ES-I3 (cell line): ENCODE data around the gene DCLK2.

Source experiments
- H3K36me3 ChIP-seq: 2 replicates; pipeline ENCODE4 v1.6.1; 2013; ENCODE audit warnings: mild to moderate bottlenecking, low read length, control low read depth, moderate library complexity; ENCODE audit not compliant: insufficient read depth
- H3K4me1 ChIP-seq: 2 replicates; pipeline ENCODE4 v1.6.1; 2013; ENCODE audit warnings: mild to moderate bottlenecking, control low read depth, low read length; ENCODE audit not compliant: insufficient read depth
- H3K9ac ChIP-seq: 2 replicates; pipeline ENCODE4 v1.6.1; 2013; ENCODE audit warnings: low read depth, mild to moderate bottlenecking, low read length, moderate library complexity
- H3K9me3 ChIP-seq: 2 replicates; pipeline ENCODE4 v1.6.1; 2013; ENCODE audit warnings: mild to moderate bottlenecking, low read length, moderate library complexity; ENCODE audit not compliant: control insufficient read depth, insufficient read depth

DCLK2 gene

GRCh38 chr4:150250293-150250997 lies 172.2 kb downstream of the DCLK2 start:
- H3K36me3 ChIP-seq = no peaks in the 10 kb centered on the region
- H3K9ac ChIP-seq = no peak overlapping the region
- no peaks in the 10 kb centered on the region for H3K9me3 ChIP-seq
- H3K4me1 ChIP-seq = peaks cover 5% of the 10 kb centered on the region

DNA sequence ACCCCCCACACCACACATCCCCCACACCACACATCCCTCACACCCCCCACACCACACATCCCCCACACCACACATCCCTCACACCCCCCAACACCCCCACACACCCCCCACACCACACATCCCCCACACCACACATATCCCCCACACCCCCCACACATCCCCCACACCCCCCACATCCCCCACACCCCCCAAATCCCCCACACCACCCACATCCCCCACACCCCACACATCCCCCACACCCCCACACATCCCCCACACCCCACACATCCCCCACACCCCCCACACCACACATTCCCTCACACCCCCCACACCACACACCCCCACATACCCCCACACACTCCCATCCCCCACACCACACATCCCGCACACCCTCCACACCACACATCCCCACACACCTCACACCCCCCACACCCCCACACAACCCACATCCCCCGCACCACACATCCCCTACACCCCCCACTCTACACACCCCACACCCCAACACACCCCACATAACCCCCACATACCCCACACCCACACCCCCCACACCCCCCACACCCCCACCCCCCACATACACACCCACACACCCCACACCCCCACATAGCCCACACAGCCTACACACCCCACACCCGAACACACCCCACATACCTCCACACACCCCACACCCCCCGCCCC lies 172.9 kb downstream of the DCLK2 start:
- Histone ChIP-seq H3K4me1 (peaks cover 5% of the 10 kb centered on the region), H3K9me3 (no peaks in the 10 kb centered on the region), H3K36me3 (no peaks in the 10 kb centered on the region), H3K9ac (no peak overlapping the region)

DNA sequence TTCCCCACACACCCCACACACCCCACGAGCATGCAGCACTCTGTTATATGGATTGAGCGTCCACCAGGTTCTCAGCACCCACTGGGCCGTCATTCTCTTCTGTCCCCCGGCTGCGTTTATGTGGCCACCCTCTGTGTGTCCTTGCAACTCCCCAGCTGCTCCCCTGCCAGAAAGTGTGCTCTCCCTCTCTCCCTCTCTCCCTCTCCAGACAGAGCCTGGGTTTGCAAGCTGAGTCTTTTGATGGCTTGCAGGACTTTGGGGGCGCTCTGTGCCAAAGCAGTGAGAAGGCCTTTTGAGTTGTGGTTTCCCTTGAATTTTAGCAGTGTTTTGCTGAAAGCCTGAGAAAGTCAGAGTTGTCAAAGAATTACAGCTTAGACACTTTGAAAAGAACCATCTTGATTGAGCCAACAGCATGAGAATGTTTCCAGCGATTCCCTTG lies 173.5 kb downstream of the DCLK2 start:
- Histone ChIP-seq H3K9ac (no peak overlapping the region), H3K4me1 (peaks cover 5% of the 10 kb centered on the region), H3K9me3 (no peaks in the 10 kb centered on the region), H3K36me3 (no peaks in the 10 kb centered on the region)

DNA sequence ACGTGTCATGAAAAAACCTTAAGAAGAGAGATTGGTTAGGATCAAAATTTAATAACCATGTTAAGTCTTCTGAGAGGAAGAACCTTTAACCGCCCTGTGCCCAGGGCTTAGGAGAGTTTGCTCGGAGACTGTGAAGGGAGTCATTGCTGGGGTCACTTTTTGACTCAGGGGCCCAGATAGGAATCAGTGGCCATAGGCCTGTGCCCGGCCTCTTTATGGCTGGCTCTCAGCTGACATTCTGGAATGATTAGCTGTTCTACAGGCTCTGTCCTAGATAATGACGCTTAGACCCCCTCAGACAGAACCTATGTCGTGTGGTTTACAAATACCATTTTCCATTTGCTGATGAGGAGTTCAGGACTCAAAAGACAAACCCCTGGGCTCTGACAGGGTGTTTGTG lies 174.1 kb downstream of the DCLK2 start:
- Histone ChIP-seq H3K9me3 (no peaks in the 10 kb centered on the region), H3K9ac (no peak overlapping the region), H3K4me1 (peaks cover 4% of the 10 kb centered on the region), H3K36me3 (no peaks in the 10 kb centered on the region)

GRCh38 chr4:150252741-150253140 lies 174.5 kb downstream of the DCLK2 start:
- Histone ChIP-seq H3K36me3 (no peaks in the 10 kb centered on the region), H3K9ac (no peak overlapping the region), H3K4me1 (no peaks in the 10 kb centered on the region; the same call in 1 of the 2 replicates), H3K9me3 (no peaks in the 10 kb centered on the region)

DNA sequence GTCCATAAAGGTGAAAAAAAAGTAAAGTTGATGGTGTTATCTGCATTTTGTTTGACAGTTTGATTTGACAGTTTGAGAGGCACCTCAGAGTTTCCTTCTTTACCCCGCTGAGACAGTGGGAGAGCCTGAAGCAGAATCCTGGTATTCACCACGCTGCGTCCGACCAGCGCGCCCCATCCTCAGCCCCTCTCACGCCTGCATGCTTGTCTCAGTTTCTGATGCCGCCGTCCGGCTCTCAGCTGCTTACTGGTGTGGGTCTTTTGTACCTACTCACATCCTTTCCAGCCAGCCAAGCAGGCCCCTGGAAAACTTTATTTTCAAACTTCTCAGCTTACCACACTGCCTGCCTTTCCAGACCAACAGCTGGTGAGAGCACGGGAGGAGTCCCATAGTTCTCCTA lies 175.2 kb downstream of the DCLK2 start:
- H3K36me3 ChIP-seq = no peaks in the 10 kb centered on the region

GRCh38 chr4:150253965-150254630 lies 175.9 kb downstream of the DCLK2 start:
- H3K4me1 ChIP-seq = no peaks in the 10 kb centered on the region; the same call in 1 of the 2 replicates

More for the DNA sequence above, 175.2 kb downstream of the DCLK2 start:
- no peak overlapping the region for H3K9ac ChIP-seq
- H3K9me3 ChIP-seq = no peaks in the 10 kb centered on the region
- no peaks in the 10 kb centered on the region; the same call in 1 of the 2 replicates for H3K4me1 ChIP-seq

DNA sequence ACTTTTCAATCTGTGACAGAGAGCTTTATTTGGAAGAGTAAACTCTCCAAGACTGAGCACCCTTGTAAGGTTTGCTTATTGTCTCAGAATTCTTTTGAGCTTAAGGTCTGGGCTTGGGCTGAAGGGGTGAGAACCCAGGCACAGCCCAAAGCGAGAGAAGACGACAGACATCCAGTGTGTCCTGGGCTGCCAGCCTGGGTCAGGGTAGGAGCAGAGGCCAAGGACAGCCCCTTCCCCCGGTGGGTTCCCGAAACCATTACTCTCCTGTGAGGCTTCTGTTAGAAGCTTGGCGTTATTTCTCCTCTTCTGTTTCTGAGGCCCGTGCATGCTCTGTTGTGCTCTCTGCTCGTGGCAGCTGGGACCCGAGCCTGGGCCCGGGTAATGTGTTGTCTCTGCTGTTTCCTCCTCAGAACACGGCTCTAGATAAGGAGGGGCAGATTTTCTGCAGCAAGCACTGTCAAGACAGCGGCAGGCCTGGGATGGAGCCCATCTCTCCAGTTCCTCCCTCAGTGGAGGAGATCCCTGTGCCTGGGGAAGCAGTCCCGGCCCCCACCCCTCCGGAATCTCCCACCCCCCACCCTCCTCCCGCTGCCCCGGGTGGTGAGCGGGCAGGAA lies 177.5 kb downstream of the DCLK2 start:
- H3K9me3 ChIP-seq = no peaks in the 10 kb centered on the region
- H3K36me3 ChIP-seq = no peaks in the 10 kb centered on the region
- no peaks in the 10 kb centered on the region for H3K4me1 ChIP-seq
- no peak overlapping the region for H3K9ac ChIP-seq

More at GRCh38 chr4:150253965-150254630, 175.9 kb downstream of the DCLK2 start:
- H3K9me3 ChIP-seq = no peaks in the 10 kb centered on the region
- H3K36me3 ChIP-seq = no peaks in the 10 kb centered on the region
- H3K9ac ChIP-seq = no peak overlapping the region

DNA sequence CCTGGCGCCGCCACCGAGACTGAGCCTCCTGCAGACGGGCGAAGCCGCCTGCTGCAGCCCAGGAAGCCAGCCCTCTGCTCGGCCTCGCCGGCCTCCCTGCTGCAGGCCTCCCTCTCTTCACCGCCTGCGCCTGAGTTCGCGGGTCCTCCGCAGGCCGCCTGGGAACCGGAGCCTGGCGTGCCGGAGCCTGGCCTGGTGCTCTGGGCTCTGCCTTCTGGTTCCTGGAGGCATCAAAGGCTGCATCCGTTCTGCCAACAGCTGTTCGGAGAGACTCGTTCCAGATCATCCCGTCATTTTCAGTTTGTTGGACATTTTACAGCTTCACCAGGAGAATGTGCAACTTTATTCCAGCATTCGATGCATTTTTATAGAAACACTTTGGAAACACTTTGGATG lies 178.0 kb downstream of the DCLK2 start:
- Histone ChIP-seq H3K9me3 (no peaks in the 10 kb centered on the region), H3K4me1 (no peaks in the 10 kb centered on the region), H3K9ac (no peak overlapping the region), H3K36me3 (no peaks in the 10 kb centered on the region)

- H3K9me3 ChIP-seq = no peaks in the 10 kb centered on the region
Measured at GRCh38 chr4:150256841-150257730, 178.8 kb downstream of the DCLK2 start.

DNA sequence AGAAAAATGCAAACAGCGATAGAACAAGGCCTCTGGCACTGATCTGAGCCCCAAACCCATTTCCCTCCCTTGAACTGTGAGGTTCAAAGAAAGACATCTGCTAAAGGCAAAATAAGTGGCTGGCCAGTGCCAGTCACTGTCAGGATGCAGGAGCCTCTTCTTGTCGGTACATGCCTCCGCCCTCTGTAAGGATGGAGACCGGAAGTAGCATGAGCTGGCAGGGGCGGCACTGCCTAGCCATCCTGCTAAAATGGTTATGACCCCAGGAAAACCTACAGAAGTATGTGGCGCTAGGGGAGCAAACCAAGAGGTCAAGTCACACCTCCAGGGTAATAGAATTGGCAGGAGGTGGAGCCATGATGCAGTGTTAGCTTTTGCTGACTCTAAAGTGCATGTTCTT lies 180.3 kb downstream of the DCLK2 start:
- Histone ChIP-seq H3K36me3 (no peaks in the 10 kb centered on the region), H3K4me1 (no peaks in the 10 kb centered on the region), H3K9ac (no peak overlapping the region), H3K9me3 (no peaks in the 10 kb centered on the region)

More at GRCh38 chr4:150256841-150257730, 178.8 kb downstream of the DCLK2 start:
- Histone ChIP-seq H3K9ac (no peak overlapping the region), H3K36me3 (no peaks in the 10 kb centered on the region), H3K4me1 (no peaks in the 10 kb centered on the region)

DNA sequence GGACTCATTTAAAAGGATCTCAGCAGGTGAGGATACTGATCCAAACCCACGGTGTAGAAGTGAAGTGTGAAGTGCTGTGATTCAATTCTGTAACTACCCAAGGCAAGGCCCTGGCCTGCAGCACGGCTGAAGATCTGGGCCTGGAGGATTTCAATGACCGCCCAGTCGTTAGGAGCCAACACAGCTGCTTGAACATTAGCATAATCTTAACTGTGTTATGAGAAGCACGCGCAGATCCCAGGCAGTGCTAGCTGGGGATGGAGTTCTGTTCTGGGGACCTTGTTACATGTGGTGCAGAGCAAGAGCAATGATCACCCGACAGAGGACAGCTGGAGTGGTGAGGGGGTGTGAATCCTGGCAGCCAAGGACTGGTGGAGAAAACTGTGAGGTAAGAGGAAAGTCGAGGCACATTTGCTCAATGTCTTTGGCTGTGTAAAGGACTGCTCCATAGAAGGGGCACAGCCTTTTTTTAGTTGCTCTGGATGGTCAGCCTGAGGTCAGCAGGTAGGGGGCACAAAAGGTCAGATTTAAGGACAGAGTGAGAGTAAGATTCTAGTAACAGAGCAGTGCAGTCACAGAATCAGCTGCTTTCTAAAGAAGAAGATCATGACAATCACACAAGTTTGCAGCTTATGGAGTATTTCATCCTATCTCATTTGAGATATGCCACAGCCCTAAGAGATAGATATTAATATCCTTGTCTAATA lies 181.8 kb downstream of the DCLK2 start:
- Histone ChIP-seq H3K9ac (no peak overlapping the region), H3K4me1 (no peaks in the 10 kb centered on the region), H3K9me3 (no peaks in the 10 kb centered on the region), H3K36me3 (no peaks in the 10 kb centered on the region)

GRCh38 chr4:150261571-150261970 lies 183.3 kb downstream of the DCLK2 start:
- Histone ChIP-seq H3K9me3 (no peaks in the 10 kb centered on the region), H3K4me1 (no peaks in the 10 kb centered on the region), H3K36me3 (no peaks in the 10 kb centered on the region; the same call in 1 of the 2 replicates), H3K9ac (no peak overlapping the region)
